GM12892 (cell line): Measurements from ENCODE around the gene KCNIP4.

Experiments
- POLR2A ChIP-seq: IDR thresholded peaks from 2 replicates; pipeline ENCODE4 v1.6.1; 2011; ENCODE audit warnings: low read depth, low read length, control low read depth
- POLR2AphosphoS5 ChIP-seq: IDR thresholded peaks from 2 replicates; pipeline ENCODE4 v1.6.1; 2011; ENCODE audit warnings: low read depth, low read length, control low read depth
- TAF1 ChIP-seq: IDR thresholded peaks from 2 replicates; pipeline ENCODE4 v1.6.1; 2011; ENCODE audit warnings: low read depth, mild to moderate bottlenecking, control low read depth, low read length, borderline replicate concordance

GRCh38 chr4:21130606-21131005, 818.0 kb downstream of the KCNIP4 start:
- no peak for TF ChIP-seq POLR2AphosphoS5
- TF ChIP-seq POLR2A = no peak
- TF ChIP-seq TAF1 = no peak
